PFSK-1 (cell line): ENCODE data around the gene OR9G4.

Experiments used
- FOXP2 ChIP-seq: optimal IDR thresholded peaks from 2 replicates; pipeline ENCODE3; 2011; ENCODE audit warnings: borderline replicate concordance, control low read depth, inconsistent platforms; ENCODE audit not compliant: insufficient read depth; ENCODE audit errors: extremely low read length, extremely low read depth
- POLR2AphosphoS5 ChIP-seq: IDR thresholded peaks from 2 replicates; pipeline ENCODE4 v1.6.1; 2012; ENCODE audit warnings: low read depth, mild to moderate bottlenecking, control low read depth, low read length, moderate library complexity
- SIN3A ChIP-seq: IDR thresholded peaks from 2 replicates; pipeline ENCODE4 v1.6.1; 2012; ENCODE audit warnings: mild to moderate bottlenecking, low read length, moderate library complexity, borderline replicate concordance; ENCODE audit not compliant: insufficient read depth
- TAF1 ChIP-seq: IDR thresholded peaks from 2 replicates; pipeline ENCODE4 v1.6.1; 2012; ENCODE audit warnings: low read length, control low read depth, borderline replicate concordance; ENCODE audit not compliant: insufficient read depth
- TF ChIP-seq, protein P1 (sequence below), 2 experiments: IDR thresholded peaks; 2 replicates each; pipeline versions ENCODE4 v1.6.1 to v1.8.0; 2011 to 2012; ENCODE audit warnings: low read depth in 2 of 2, low read length in 2 of 2, control low read depth in 1 of 2, inconsistent platforms in 1 of 2, mild to moderate bottlenecking in 1 of 2, moderate library complexity in 1 of 2; ENCODE audit not compliant: insufficient read depth in 1 of 2

OR9G4 gene

DNA sequence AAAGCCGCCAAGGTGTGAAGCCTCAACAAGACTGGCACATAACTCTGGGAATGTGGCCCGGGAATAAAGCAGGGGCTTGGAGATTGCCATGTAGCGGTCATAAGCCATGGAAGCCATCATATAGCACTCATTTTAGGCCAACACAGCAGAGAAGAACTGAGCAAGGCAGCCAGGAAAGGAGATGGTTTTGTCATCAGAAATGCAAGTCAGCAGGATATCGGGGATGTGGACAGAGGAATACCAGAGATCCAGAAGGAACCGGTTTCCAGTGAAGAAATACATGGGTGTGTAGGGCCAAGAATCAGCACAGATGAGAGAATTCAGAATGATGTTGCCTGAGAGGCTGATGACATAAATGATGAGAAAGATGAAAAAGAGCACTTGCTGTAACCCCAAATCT is 3.0 kb upstream of the OR9G4 start:
- TF ChIP-seq FOXP2, result no peak
- TF ChIP-seq POLR2AphosphoS5, result no peak
- TF ChIP-seq, protein P1, sequence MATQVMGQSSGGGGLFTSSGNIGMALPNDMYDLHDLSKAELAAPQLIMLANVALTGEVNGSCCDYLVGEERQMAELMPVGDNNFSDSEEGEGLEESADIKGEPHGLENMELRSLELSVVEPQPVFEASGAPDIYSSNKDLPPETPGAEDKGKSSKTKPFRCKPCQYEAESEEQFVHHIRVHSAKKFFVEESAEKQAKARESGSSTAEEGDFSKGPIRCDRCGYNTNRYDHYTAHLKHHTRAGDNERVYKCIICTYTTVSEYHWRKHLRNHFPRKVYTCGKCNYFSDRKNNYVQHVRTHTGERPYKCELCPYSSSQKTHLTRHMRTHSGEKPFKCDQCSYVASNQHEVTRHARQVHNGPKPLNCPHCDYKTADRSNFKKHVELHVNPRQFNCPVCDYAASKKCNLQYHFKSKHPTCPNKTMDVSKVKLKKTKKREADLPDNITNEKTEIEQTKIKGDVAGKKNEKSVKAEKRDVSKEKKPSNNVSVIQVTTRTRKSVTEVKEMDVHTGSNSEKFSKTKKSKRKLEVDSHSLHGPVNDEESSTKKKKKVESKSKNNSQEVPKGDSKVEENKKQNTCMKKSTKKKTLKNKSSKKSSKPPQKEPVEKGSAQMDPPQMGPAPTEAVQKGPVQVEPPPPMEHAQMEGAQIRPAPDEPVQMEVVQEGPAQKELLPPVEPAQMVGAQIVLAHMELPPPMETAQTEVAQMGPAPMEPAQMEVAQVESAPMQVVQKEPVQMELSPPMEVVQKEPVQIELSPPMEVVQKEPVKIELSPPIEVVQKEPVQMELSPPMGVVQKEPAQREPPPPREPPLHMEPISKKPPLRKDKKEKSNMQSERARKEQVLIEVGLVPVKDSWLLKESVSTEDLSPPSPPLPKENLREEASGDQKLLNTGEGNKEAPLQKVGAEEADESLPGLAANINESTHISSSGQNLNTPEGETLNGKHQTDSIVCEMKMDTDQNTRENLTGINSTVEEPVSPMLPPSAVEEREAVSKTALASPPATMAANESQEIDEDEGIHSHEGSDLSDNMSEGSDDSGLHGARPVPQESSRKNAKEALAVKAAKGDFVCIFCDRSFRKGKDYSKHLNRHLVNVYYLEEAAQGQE (IDR thresholded peaks at IDR 0.05; ENCODE audit: insufficient read depth in 1 of 2, low read depth in 2 of 2, low read length in 2 of 2), result no peak
- TF ChIP-seq TAF1, result no peak
- TF ChIP-seq SIN3A, result no peak

DNA sequence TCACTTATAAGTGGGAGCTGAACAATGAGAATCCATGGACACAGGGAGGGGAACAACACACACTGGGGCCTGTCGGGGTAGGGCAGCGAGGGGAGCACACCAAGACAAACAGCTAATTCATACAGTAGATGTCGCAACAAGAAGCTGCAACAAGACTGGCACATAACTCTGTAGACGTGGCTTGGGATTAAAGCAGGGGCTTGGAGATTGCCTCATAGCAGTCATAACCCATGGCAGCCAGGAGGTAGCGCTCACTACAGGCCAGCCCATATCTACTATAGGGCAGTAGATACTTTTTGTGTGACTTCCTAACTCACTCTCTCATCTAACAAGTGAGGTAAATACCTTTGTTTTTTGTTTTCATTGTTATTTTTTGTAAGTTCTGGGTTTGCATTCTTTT is 1.7 kb upstream of the OR9G4 start:
- no peak for TF ChIP-seq SIN3A
- TF ChIP-seq, protein P1 (IDR thresholded peaks at IDR 0.05; ENCODE audit: insufficient read depth in 1 of 2, low read depth in 2 of 2, low read length in 2 of 2), result no peak
- no peak for TF ChIP-seq FOXP2
- no peak for TF ChIP-seq POLR2AphosphoS5
- TF ChIP-seq TAF1, result no peak

- TF ChIP-seq FOXP2 (no peak), TAF1 (no peak), POLR2AphosphoS5 (no peak), SIN3A (no peak)
- TF ChIP-seq, protein P1 (IDR thresholded peaks at IDR 0.05; ENCODE audit: insufficient read depth in 1 of 2, low read depth in 2 of 2, low read length in 2 of 2), result no peak
Measured at GRCh38 chr11:56740886-56741285, 7.6 kb downstream of the OR9G4 start.

DNA sequence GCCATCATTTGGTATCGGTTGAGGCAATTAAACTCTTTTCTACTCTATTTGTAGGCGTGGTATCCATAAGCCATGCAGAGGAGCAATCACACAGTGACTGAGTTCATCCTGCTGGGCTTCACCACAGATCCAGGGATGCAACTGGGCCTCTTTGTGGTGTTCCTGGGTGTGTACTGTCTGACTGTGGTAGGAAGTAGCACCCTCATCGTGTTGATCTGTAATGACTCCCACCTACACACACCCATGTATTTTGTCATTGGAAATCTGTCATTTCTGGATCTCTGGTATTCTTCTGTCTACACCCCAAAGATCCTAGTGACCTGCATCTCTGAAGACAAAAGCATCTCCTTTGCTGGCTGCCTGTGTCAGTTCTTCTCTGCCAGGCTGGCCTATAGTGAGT is 8.4 kb downstream of the OR9G4 start:
- no peak for TF ChIP-seq SIN3A
- TF ChIP-seq FOXP2, result no peak
- TF ChIP-seq TAF1, result no peak
- TF ChIP-seq, protein P1 (IDR thresholded peaks at IDR 0.05; ENCODE audit: insufficient read depth in 1 of 2, low read depth in 2 of 2, low read length in 2 of 2), result no peak
- TF ChIP-seq POLR2AphosphoS5, result no peak

DNA sequence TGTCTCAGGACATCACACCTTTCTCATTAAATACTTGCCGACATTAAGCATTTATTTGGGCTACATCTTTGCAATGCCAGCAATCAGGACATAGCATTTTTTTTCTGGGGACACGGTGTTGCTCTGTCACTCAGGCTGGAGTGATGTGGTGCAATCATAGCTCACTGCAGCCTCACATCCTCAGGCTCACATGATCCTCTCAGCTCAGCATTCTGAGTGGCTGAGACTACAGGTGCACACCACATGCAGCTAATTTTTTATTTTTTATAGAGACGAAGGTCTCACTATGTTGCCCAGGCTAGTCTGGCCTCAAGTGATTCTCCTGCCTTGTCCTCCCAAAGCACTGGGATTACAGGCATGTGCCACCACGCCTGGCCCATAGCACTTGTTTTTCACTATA is 28.0 kb downstream of the OR9G4 start:
- TF ChIP-seq SIN3A (no peak), POLR2AphosphoS5 (no peak), TAF1 (no peak), FOXP2 (no peak)
- TF ChIP-seq, protein P1 (IDR thresholded peaks at IDR 0.05; ENCODE audit: insufficient read depth in 1 of 2, low read depth in 2 of 2, low read length in 2 of 2), result no peak
